Putamen (tissue), 1 donor: ENCODE results near the gene ADAM30.
"Not testable (repeated sequence)": the region's sequence is repeated elsewhere in the genome, so short reads cannot be mapped to it uniquely, and the experiment has no call there.

ENCODE experiments used
- DNase-seq: peaks from one replicate; pipeline ENCODE4 v3.0.0-alpha.2; 2016; ENCODE audit warnings: low spot score

Gene ADAM30

GRCh38 chr1:119874186-119874585, 22.1 kb downstream of the ADAM30 start:
- DNase-seq = no peak

DNA sequence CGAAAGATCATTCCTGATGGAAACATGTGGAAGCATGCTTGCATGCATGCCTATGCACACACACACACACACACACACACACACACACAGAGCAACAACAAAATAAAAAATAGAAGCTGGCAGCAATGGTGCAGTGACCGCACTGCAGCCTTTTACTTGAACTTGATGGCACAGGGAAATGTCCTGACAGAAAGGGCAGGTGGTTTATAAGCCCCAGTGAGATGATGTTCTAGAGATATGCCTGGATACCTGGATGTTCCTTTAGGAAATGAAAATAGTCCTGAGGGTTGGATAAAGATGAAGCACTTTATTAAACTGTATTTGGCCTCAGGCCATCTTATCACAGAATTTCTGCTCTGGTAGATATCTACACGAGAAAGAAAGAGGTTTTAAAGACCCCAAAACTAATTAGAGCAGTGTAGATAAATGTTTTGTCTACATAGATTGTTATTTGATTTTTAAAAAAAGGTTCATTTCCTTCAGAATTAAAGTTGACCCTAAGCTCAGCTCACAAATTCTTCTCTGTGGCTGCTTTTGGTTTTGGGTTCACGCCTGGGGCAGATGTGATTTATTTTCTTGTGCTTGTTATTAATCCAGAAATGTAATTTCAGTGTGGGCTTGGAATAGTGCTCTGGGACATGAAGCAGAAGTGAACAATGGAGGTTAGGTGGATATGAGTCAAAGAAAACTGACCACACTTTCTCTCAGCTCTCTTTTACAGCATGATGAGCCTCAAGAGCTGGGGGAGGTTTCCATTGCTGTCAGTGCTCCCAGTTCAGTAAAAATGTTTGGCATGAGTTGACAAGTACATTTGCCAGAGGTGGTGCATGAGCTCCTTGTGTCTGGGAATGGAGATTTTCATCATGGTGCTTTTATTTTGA, 22.9 kb downstream of the ADAM30 start:
- no peak for DNase-seq

- no peak for DNase-seq
These were observed 24.4 kb downstream of the ADAM30 start for GRCh38 chr1:119871881-119872280.

DNA sequence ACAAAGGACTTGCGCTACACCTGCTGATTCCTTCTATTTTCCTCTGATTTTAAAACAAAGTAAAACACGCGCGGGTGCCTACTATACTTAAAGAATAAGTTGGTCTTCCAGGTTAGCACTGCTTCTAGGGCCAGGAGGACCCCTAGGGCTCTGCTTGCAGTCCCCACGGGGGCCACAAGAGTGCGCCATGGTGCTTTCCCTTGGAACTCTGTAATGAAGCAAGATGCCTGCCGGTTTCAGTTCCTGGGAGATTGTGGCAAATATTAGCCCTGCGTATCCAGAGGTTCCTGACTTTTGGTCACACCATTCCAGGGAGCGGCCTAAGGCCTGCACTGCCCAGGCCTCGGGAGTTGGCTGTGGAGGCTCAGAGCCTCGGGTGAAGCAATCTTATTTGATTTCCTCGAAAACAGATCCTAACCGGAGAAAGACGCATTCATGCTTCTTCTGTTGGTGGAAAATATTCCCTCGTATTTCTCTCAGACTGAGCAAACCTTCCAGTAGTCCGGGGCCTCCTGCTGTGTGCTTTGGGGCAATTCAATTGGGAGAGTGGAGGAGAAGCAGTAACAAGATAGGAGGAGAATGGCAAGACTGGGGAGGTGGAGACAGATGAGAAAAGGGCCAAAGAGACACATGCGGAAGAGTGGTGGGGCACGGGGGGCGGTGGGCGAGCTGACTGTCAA, 25.3 kb downstream of the ADAM30 start:
- DNase-seq = peak; percentile 47

DNA sequence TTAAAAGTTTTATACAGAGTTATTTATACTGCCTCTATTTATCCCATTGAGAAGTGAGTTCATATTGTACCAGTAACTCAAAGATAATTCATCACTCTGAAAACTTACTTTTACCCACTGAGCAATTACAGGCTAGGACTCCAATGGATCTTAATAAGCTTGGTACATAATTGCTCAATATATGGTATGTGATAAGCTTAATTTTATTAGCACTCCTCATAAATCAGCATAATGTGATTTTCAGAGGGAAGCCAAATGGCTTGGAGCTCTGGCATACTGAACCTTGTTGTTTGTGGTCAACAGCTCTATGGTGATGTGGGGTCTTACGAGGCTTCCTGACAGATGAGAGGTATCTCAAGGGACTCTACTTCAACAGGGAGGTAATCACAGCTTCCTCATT, 26.3 kb downstream of the ADAM30 start:
- no peak for DNase-seq

- DNase-seq = no peak
These were observed 28.1 kb downstream of the ADAM30 start for GRCh38 chr1:119868176-119868575.

- DNase-seq = no peak
These were observed 29.9 kb downstream of the ADAM30 start for GRCh38 chr1:119866451-119866850.

DNA sequence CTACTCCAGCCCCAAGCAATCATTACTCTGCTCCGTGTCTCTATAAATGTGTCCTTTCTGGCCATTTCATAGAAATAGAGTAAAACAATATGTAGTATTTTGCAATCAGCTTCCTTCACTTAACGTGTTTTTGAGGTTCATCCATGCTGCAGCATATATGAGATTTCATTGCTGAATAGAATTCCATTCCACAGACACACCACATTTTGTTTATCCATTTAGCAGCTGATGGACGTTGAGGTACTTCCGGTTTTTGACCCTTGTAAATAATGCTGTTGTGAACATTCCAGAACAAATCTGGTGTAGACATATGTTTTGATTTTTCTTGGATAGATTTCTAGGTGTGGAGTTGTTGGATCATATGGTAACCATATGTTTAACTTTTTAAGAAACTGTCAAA, 30.7 kb downstream of the ADAM30 start:
- no peak for DNase-seq

- no peak for DNase-seq
These were observed 34.0 kb downstream of the ADAM30 start for GRCh38 chr1:119862276-119862675.

- DNase-seq = no peak
These were observed 34.8 kb downstream of the ADAM30 start for GRCh38 chr1:119861547-119861946.

DNA sequence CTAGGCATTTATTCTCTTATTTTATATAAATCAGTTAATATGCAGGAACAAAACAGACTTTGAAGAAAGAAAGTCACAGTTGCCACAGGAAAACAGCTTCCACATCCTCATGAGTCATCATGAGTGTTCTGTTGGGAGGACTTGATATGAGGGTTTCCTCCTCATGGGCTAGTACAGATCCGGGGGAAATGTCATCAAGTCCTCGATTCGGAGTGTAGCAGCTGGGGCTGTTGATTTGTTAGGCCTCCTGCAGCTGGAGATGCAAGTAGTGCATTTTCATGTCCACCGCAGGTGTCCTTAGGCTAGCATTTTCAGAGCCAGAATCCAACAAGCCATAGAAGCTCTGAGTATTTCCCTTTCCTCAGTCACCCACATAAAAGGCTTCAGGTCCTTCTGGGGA, 36.7 kb downstream of the ADAM30 start:
- no peak for DNase-seq

- not testable (repeated sequence) for DNase-seq
These were observed 37.6 kb downstream of the ADAM30 start for GRCh38 chr1:119858556-119859214.

GRCh38 chr1:119858126-119858525, 38.2 kb downstream of the ADAM30 start:
- no peak for DNase-seq

- no peak for DNase-seq
These were observed 43.2 kb downstream of the ADAM30 start for GRCh38 chr1:119853155-119853554.

- DNase-seq = not testable (repeated sequence)
These were observed 52.1 kb downstream of the ADAM30 start for GRCh38 chr1:119844206-119844605.
